Fibroblast of the aortic adventitia (primary cell): ENCODE measurements around the gene FLAD1. TPM values are rescaled to one million over a fixed set of nuclear protein-coding genes. Genes with fewer than 3 reads are reported as not detected.
A peak's percentile ranks its signal among the peaks of the same experiment; 100 is the strongest.

Source experiments
- DNase-seq: peaks from one replicate; pipeline ENCODE4 v3.0.0-alpha.2; 2010; ENCODE audit warnings: low read depth
- H3K4me3 ChIP-seq: 2 replicates; pipeline ENCODE4 v1.5.1; 2011; ENCODE audit warnings: low read depth, mild to moderate bottlenecking, control low read depth, low read length, moderate library complexity
- total RNA-seq: library from RNA; depleted of rRNA; stranded (reverse); fragments of >200 nt; gene quantifications from 2 replicates; pipeline ENCODE4 v1.2.3, GENCODE V29; 2012; ENCODE audit warnings: low replicate concordance
- TF ChIP-seq, protein P1 (sequence below): IDR thresholded peaks from 2 replicates; pipeline ENCODE4 v1.5.1; 2011; ENCODE audit warnings: mild to moderate bottlenecking, low read length, control low read depth, inconsistent platforms; ENCODE audit not compliant: insufficient read depth

FLAD1 gene
- total RNA-seq, 1 donor = 17.7 TPM

DNA sequence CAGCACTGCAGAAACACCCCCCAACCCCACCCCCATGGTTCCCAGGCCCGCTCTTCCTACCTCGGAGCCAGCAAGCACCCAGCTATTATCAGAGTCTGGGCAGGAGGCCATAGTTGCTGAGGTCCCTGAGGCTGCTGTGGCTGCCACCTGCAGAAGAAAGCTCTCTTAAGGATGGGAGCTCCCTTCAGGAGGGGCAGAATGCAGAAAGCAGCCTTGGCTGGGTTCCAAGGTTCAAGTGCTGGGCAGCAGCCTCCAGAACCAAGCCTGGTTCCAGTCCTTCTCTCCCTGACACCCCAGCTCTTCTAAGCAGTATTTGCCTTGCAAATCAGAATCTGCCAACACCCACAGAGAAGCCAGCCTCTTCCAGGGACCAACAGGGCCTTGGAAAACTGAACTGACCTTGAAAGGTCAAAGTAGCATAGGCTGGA is 29.5 kb upstream of the FLAD1 start:
- no peak overlapping the region for H3K4me3 ChIP-seq
- DNase-seq = no peak
- TF ChIP-seq, protein P1, sequence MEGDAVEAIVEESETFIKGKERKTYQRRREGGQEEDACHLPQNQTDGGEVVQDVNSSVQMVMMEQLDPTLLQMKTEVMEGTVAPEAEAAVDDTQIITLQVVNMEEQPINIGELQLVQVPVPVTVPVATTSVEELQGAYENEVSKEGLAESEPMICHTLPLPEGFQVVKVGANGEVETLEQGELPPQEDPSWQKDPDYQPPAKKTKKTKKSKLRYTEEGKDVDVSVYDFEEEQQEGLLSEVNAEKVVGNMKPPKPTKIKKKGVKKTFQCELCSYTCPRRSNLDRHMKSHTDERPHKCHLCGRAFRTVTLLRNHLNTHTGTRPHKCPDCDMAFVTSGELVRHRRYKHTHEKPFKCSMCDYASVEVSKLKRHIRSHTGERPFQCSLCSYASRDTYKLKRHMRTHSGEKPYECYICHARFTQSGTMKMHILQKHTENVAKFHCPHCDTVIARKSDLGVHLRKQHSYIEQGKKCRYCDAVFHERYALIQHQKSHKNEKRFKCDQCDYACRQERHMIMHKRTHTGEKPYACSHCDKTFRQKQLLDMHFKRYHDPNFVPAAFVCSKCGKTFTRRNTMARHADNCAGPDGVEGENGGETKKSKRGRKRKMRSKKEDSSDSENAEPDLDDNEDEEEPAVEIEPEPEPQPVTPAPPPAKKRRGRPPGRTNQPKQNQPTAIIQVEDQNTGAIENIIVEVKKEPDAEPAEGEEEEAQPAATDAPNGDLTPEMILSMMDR = no peak

DNA sequence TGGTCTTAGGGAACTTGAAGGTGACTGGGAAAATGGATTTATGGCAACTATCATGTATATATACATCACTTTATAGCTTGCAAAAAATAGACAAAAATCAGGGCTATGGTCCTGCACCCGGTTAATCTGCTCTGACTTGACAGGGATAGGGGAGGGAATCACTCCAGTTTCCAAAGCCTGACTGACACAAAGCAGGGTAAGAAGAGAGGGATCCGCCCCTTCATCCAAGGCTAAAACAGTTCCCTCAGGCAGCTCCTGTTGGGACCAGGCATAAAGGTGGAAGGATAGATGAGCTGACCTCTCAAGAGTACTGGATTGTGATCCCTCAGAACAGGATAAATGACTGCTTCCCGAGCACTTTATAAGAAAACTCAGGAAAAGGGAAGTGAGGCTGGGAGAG is 28.6 kb upstream of the FLAD1 start:
- H3K4me3 ChIP-seq = peak overlapping the region; percentile 85
- no peak for DNase-seq
- TF ChIP-seq, protein P1 = no peak

DNA sequence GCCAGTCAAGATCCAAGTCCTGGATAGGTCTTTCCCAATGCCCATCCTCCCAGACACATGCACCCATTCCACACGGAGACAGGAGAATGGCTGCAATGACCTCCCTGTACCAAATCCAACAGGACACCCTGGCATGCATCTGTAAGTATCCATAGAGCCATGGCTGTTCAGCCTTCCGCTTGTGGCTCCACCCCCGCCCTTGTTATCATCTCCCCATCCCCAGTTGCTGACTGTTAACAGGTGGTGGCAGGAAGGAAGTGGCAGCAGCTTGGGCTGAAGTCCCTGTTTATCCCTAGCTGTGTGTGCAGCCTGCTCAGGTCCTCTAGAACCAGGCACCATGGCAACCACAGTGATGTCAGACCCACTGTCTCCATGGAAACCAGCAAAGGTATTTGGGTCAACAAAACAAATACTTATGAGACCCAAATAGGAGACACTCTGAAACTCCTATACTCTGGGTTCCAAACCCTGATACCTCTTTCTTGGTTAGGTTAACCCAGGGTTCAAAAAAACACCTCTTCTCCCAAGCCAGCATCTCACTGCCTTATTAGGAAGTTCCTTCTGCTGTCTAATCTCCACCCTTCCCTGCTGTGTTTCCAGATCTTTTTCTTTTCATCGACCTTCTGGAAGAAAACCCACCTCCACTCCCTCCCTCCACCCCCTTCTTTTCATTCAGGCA is 28.0 kb upstream of the FLAD1 start:
- TF ChIP-seq, protein P1 = no peak
- peak; percentile 64 for DNase-seq
- peak overlapping the region; percentile 85 for H3K4me3 ChIP-seq

DNA sequence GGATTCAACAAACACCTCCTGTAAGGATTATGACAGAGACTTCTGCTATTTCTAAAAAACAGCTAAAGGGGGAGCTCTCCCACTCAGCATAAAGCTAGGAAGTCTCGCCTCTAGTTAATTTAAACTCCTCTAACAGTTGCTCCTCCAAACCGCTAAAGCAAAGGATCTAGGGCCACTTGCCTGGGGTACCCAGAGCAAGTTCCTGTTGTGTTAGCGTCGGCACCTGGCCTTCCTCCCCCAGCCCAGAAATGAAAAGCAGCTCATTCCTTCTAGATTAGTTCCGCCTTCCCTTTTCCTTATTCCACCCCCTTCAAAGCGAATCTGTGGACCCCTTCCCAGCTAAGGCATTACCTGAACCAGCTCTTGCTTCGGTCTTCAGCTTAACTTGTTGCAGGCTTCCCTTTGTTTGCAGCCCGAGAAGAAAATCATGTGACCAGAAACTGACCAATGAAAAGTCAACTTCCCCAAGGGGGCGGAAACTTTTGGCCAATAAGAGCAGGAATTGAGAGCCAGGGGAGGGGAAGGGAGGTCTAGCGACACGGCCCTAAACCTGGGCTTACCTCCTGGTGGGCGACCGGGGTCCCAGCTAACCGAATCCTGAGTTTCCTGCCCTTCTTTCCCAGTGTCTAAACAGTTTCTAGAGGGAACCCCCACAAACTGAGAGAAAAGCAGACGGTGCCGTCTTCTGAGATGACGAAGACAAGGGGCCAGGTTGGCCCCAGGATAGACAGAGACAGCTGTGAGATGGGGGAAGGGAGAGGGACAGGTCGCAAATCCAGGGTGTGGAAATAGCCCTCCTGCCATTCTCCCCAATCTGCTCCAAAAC is 27.2 kb upstream of the FLAD1 start, which contains the start of gene PBXIP1:
Gene PBXIP1, minus strand, starts transcription at position 382 of the 826 bp plus-strand sequence. CDS start 2,378 bp downstream, outside the sequence.
- peak; percentile 93 for DNase-seq
- TF ChIP-seq, protein P1 = peak; percentile 55

DNA sequence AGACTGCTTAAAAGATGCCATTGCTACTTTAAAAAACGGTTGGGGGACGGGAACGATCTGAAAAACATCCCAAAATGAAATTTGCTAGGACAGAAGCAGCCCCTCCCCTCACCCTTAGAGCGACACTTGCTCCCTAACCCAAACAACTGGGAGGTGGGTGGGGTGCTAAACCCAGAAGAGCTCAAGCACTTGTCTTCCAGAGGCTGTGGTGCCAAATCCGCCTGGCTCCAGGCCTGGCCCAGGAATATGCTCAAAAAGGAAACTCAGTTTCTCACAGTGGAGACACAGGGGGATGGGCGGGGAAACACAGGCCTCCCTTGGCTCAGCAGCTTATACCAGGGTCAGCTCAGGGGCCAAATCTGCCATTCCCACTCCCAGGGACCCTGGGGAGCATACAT is 26.6 kb upstream of the FLAD1 start:
- TF ChIP-seq, protein P1 = no peak
- peak; percentile 30 for DNase-seq
- H3K4me3 ChIP-seq = peak overlapping the region; percentile 85

More for the DNA sequence above, 27.2 kb upstream of the FLAD1 start, which contains the start of gene PBXIP1:
- H3K4me3 ChIP-seq = peak within 1 kb of the TSS; percentile 85

DNA sequence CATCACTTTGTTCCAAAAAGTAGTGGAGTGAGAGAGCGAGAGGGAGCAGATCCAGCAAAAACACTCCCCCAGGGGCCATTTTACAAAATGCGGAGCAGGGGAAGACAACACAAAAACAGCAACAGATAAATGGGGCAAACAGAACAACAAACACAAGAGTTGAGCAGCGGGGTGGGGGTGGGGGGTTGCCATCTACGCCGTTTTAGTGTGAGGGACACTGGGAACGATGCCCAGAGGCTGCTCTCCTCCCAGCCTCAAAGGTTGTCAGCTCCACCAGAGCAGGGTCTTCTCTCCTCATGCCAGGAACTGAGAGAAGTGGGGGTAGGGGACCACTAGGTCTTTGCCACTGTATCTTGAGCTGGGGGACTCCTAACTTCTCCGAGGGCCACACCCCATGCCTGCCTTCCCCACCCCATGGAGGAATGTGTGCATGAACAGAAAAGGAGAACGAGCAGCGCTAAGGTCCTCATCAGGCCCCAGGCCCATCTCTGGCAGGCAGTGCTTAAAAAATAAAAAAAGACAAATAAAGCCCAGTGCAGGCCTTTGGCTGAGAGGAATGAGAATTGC is 26.0 kb upstream of the FLAD1 start:
- no peak overlapping the region for H3K4me3 ChIP-seq
- TF ChIP-seq, protein P1 = no peak
- no peak for DNase-seq
